NCI-H2227 (cell line): ENCODE results near the gene C3orf20.

ENCODE experiments used
- DNase-seq: peaks from one replicate; lab custom pipeline; 2025; ENCODE audit not compliant: unreplicated experiment; lab: John Stamatoyannopoulos, UW

C3orf20 gene

GRCh38 chr3:14698601-14699244 is 23.8 kb downstream of the C3orf20 start:
- DNase-seq: no peak

GRCh38 chr3:14699643-14700042 is 24.7 kb downstream of the C3orf20 start:
- DNase-seq: no peak

- DNase-seq: no peak
These were observed 25.9 kb downstream of the C3orf20 start for GRCh38 chr3:14700891-14701290.

GRCh38 chr3:14701676-14702075 is 26.7 kb downstream of the C3orf20 start:
- no peak for DNase-seq

GRCh38 chr3:14703128-14703750 is 28.3 kb downstream of the C3orf20 start:
- no peak for DNase-seq

GRCh38 chr3:14703791-14704190 is 28.9 kb downstream of the C3orf20 start:
- DNase-seq: no peak

- DNase-seq: peak; percentile 15
These were observed 31.2 kb downstream of the C3orf20 start for GRCh38 chr3:14706096-14706495.

GRCh38 chr3:14716591-14716990 is 41.6 kb downstream of the C3orf20 start:
- DNase-seq: no peak

GRCh38 chr3:14717307-14717706 is 42.4 kb downstream of the C3orf20 start:
- DNase-seq: no peak

- DNase-seq: no peak
These were observed 43.6 kb downstream of the C3orf20 start for GRCh38 chr3:14718539-14718938.

GRCh38 chr3:14719006-14719405 is 44.1 kb downstream of the C3orf20 start:
- no peak for DNase-seq

GRCh38 chr3:14721126-14721864 is 46.4 kb downstream of the C3orf20 start:
- no peak for DNase-seq

- DNase-seq: no peak
These were observed 50.1 kb downstream of the C3orf20 start for GRCh38 chr3:14725013-14725412.

GRCh38 chr3:14725564-14726440 is 50.9 kb downstream of the C3orf20 start:
- no peak for DNase-seq

GRCh38 chr3:14726441-14726780 is 51.5 kb downstream of the C3orf20 start:
- no peak for DNase-seq

GRCh38 chr3:14728113-14728512 is 53.2 kb downstream of the C3orf20 start:
- DNase-seq: no peak

- no peak for DNase-seq
These were observed 55.9 kb downstream of the C3orf20 start for GRCh38 chr3:14730703-14731382.

GRCh38 chr3:14740983-14741382 is 66.0 kb downstream of the C3orf20 start:
- no peak for DNase-seq

- DNase-seq: no peak
These were observed 66.6 kb downstream of the C3orf20 start for GRCh38 chr3:14741510-14741909.

GRCh38 chr3:14744556-14744955 is 69.6 kb downstream of the C3orf20 start:
- no peak for DNase-seq

GRCh38 chr3:14750650-14751049 is 75.7 kb downstream of the C3orf20 start:
- DNase-seq: no peak
